Activated T-cell treated with anti-CD3 and anti-CD28 coated beads for 1 hour (primary cell): Measurements from ENCODE around the gene VAT1.

Source experiments
- DNase-seq: peaks from one replicate; pipeline ENCODE4 v3.0.0-alpha.2; 2020; ENCODE audit warnings: low read depth

The VAT1 gene

GRCh38 chr17:43027091-43028032, 5.2 kb upstream of the VAT1 start:
- DNase-seq, result no peak

- no peak for DNase-seq
These were observed 4.4 kb upstream of the VAT1 start for GRCh38 chr17:43026595-43026994.

GRCh38 chr17:43025766-43026537, 3.8 kb upstream of the VAT1 start:
- no peak for DNase-seq

- DNase-seq, result no peak
These were observed 3.1 kb upstream of the VAT1 start for GRCh38 chr17:43025290-43025657.

GRCh38 chr17:43024407-43025289, 2.5 kb upstream of the VAT1 start, which contains the start of gene RND2:
Gene RND2, plus strand, starts transcription at chr17:43025231. Its CDS starts 117 bp downstream, at chr17:43025348.
- peak; percentile 67 for DNase-seq

- DNase-seq, result peak; percentile 34
These were observed 1.1 kb downstream of the VAT1 start for GRCh38 chr17:43020789-43021740.

- no peak for DNase-seq
These were observed 2.1 kb downstream of the VAT1 start for GRCh38 chr17:43020030-43020621.

GRCh38 chr17:43019418-43019817, 2.8 kb downstream of the VAT1 start:
- DNase-seq, result no peak

- DNase-seq, result no peak
These were observed 3.3 kb downstream of the VAT1 start for GRCh38 chr17:43018932-43019331.

GRCh38 chr17:43018008-43018853, 4.0 kb downstream of the VAT1 start:
- no peak for DNase-seq

- no peak for DNase-seq
These were observed 6.0 kb downstream of the VAT1 start for GRCh38 chr17:43016216-43016615.

- no peak for DNase-seq
These were observed 6.6 kb downstream of the VAT1 start for GRCh38 chr17:43015579-43015978.

- no peak for DNase-seq
These were observed 7.3 kb downstream of the VAT1 start for GRCh38 chr17:43014649-43015542.

GRCh38 chr17:43014020-43014648, 8.1 kb downstream of the VAT1 start:
- no peak for DNase-seq

- no peak for DNase-seq
These were observed 8.9 kb downstream of the VAT1 start for GRCh38 chr17:43013296-43013695.

GRCh38 chr17:43011728-43012472, 10.3 kb downstream of the VAT1 start:
- no peak for DNase-seq

GRCh38 chr17:43010667-43011308, 11.4 kb downstream of the VAT1 start:
- DNase-seq, result no peak
